Sciatic nerve (tissue), 2 donors: Measurements from ENCODE around the gene PDCD2L. TPM values are rescaled to one million over a fixed set of nuclear protein-coding genes. Genes with fewer than 3 reads are reported as not detected.
"Not testable (repeated sequence)": the region's sequence is repeated elsewhere in the genome, so short reads cannot be mapped to it uniquely, and the experiment has no call there.

Source experiments
- ATAC-seq: fragments of 200-7000 bp; cut with Tn5 transposase; one replicate; pipeline ENCODE4 v1.9.1; 2020; ENCODE audit warnings: mild to moderate bottlenecking, moderate library complexity
- DNase-seq: peaks from one replicate; pipeline ENCODE4 v3.0.0-alpha.2; 2020; ENCODE audit warnings: low spot score
- intact Hi-C: fragments of 100-400 bp; cut with DNase I; formaldehyde crosslinking; loops from one replicate; pipeline ENCODE4 v1.14.2; 2022
- total RNA-seq: library from RNA; stranded (reverse); fragmentation: NEBNext Ultra II Directional; extraction: Animal tissue kit (Norgen Biotek cat#: 25700); gene quantifications from one replicate; pipeline ENCODE4 v1.2.1, GENCODE V29; 2021
- donor health status: DM: no; HTN: no; CAD: no.
- donor health status: DM: no; HTN: no; CAD: no.

Gene PDCD2L
- total RNA-seq, 1 donor from 2014 or later, result 11.6 TPM

GRCh38 chr19:34370117-34370516, 34.1 kb upstream of the PDCD2L start:
- intact Hi-C loops, result no loop called here
- no peak for DNase-seq
- ATAC-seq, result no peak

GRCh38 chr19:34370983-34371382, 33.2 kb upstream of the PDCD2L start:
- DNase-seq (no peak), ATAC-seq (no peak)
- intact Hi-C loops, result no loop called here

- ATAC-seq (no peak), DNase-seq (no peak)
- intact Hi-C loops, result no loop called here
Observed at GRCh38 chr19:34373601-34374288, 30.5 kb upstream of the PDCD2L start.

DNA sequence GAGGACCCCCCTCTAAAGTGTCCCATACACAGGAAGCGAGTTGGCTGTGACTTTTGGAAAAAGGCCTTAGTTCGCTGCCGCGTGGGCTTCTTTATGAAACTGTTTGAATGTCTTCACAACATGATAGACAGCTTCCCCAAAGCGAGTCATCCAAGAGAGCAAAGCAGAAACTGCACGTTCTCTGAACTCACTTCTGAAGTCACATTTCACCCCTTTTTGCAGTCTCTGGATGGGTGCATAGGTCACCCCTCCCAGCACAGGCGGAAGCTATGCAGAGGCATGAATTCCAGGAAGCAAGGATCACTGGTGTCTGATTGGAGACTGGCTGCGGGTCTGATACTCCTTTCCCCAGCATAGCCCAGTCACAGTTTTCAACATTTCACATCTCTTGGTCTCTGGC, 28.6 kb upstream of the PDCD2L start:
- ATAC-seq (peak; percentile 47), DNase-seq (no peak)
- intact Hi-C loops, result no loop called here

DNA sequence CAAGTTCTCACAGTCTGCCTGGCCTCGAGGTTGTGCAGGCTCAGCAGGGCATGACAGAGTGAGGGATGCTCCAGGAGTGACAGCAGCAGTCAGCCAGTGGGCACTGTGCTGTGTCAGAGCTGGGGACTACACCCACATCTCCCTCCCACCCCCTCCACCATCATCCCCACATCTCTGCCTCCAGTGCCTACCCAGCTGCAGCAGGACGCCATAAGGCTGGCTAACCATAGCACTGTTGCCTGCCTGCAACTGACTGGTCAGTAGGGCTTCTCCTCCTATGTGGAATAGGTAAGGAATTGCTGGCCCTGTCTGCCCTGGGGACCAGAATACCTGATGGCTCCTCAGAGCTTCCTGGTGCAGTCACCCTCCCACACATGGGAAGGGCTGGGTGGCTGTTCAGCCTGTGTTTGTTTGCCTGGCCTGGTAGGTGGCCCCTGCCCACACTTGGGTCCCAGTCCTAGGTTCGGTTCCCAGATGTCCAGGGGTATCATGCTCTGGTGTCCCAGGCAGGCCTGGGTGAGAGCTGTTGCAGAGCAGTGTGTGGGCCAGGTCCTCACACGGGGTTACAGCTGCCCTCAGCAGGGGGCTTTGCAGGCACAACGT, 23.5 kb upstream of the PDCD2L start:
- intact Hi-C loops, result no loop called here
- no peak for DNase-seq
- ATAC-seq, result no peak

DNA sequence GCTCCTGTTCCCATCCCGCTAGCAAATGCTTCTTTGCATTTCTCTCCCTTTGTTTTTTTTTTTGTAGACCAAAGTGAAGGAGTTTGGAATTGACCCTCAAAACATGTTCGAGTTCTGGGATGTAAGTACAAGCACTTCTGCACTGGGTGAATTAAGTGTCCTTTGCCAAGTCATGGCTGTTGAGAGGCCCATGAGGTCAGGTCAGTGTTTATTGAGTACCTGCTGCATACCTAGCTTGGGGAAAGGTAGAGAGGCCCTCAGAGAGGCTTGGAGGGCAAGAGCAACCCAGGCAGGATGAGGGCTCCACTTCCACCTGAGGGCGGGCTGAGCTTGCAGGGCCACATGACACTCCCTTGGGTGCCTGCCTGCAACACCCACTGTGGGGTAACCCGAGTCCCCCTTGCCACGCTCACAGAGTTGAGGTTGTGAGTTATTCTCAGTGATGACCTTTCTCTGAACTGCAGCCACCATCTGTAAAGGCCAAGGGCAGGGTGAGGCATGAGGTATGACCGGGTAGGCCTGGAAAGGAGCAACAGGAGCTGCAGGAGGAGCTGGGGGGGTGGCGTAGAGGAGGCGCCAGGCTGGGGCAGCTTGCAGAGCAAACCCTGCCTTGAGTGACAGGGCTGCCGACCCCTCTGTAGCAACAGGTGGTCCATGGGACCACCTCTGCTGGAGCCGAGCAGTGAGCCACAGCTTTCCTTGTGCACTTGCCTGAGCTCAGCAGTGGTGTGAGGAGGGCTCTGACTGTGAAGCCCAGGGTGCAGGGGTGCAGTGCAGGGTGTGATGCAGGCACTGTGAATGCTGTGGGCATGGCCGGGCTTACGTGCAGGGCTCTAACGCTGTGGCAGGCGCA, 22.6 kb upstream of the PDCD2L start:
- intact Hi-C loops, result no loop called here
- DNase-seq, result no peak
- ATAC-seq, result no peak

GRCh38 chr19:34382471-34382870, 21.7 kb upstream of the PDCD2L start:
- intact Hi-C loops, result no loop called here
- DNase-seq, result no peak
- ATAC-seq, result no peak

- intact Hi-C loops, result no loop called here
- ATAC-seq, result no peak
Observed at GRCh38 chr19:34383599-34383998, 20.6 kb upstream of the PDCD2L start.

DNA sequence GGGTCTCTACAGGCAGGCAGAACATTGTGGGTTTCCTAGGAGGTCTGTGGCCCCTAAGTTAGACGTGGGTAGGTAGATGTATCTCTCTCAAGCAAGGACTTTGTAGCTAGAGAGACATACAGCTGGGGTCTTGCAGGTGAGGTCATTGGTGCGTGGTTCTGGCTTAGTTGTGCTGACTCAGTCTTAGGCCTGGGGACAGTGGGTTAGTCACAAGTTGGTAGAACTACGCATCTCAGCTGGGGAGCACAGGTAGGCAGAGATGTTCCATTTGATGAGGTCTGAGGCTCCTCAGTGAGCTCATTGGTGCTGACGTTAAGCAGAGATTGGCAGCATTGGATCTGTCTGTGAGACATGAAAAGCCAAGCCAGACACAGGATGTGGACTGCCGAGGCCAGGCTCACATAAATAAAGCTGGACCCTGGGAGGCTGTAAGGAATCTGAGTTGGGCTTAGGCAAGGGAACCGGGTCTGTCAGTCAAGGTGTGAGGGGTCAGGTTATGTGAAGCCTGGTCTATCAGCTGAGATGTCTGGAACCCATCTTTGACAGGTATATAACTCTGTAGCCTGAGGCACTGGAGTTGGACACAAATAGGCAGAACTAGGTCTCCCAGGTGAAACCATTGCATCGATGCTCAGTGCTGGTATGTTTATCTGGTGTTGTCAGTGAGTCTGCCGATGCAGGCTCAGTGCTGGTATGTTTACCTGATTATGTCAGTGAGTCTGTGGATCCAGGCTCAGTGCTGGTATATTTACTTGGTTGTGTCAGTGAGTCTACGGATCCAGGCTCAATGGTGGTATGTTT, 17.4 kb upstream of the PDCD2L start:
- ATAC-seq (no peak), DNase-seq (no peak)
- intact Hi-C loops, result no loop called here

More at GRCh38 chr19:34383599-34383998, 20.6 kb upstream of the PDCD2L start:
- DNase-seq, result no peak

DNA sequence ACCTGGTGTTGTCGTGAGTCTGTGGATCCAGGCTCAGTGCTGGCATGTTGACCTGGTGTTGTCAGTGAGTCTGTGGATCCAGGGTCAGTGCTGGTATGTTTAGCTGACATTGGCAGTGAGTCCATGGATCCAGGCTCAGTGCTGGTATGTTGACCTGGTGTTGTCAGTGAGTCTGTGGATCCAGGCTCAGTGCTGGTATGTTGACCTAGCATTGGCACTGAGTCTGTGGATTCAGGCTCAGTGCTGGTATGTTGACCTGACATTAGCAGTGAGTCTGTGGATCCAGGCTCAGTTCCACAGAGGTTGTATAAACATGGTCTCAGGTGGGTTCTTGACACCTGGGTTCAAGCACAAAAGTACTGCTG, 16.8 kb upstream of the PDCD2L start:
- intact Hi-C loops, result no loop called here
- DNase-seq (no peak), ATAC-seq (no peak)

DNA sequence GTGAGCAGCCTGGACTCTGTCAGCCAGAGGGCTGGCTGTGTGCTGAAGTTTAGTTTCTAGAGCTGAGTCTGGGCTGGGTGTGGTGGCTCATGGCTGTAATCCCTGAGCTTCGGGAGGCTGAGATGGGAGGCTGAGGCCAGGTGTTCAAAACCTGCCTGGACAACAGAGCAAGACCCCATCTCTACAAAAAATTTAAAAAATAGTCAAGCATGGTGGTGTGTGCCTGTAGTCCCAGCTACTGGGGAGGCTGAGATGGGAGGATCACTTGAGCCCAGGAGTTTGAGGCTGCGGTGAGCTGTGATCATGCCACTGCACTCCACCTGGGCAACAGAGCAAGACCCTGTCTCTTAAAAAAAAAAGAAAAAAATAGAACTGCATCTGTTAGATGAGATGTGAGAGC, 15.5 kb upstream of the PDCD2L start:
- ATAC-seq, intact Hi-C loops, DNase-seq: not testable (repeated sequence)

DNA sequence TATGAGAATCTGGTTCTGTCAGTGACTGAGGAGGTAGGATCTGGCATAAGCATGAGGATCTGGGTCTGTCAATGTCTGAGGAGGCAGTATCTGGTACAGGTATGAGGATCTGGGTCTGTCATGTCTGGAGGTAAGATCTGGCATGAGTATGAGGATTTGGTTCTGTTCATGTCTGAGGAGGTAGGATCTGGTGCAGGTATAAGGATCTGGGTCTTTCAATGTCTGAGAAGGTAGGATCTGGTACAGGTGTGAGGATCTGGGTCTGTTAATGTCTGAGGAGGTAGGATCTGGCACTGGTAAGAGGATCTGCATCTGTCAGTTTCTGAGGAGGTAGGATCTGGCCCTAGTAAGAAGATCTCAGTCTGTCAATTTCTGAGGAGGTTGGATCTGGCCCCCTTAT, 12.4 kb upstream of the PDCD2L start:
- DNase-seq, result no peak
- no peak for ATAC-seq
- intact Hi-C loops, result loop anchor here (2.0 kb wide), 1 partner anchor 1013 kb away; no protein-coding TSS in a partner anchor

GRCh38 chr19:34393031-34393430, 11.2 kb upstream of the PDCD2L start:
- intact Hi-C loops, result loop anchor here (2.0 kb wide), 1 partner anchor 1014 kb away; no protein-coding TSS in a partner anchor
- DNase-seq (no peak), ATAC-seq (no peak)

- intact Hi-C loops, result loop anchor here (2.0 kb wide), 1 partner anchor 1015 kb away; no protein-coding TSS in a partner anchor
- ATAC-seq (no peak), DNase-seq (no peak)
Observed at GRCh38 chr19:34393629-34394028, 10.6 kb upstream of the PDCD2L start.

- ATAC-seq (no peak), DNase-seq (no peak)
- intact Hi-C loops, result loop anchor here (1.0 kb wide), 1 partner anchor 15 kb away; no protein-coding TSS in a partner anchor
Observed at GRCh38 chr19:34397853-34398252, 6.3 kb upstream of the PDCD2L start.

DNA sequence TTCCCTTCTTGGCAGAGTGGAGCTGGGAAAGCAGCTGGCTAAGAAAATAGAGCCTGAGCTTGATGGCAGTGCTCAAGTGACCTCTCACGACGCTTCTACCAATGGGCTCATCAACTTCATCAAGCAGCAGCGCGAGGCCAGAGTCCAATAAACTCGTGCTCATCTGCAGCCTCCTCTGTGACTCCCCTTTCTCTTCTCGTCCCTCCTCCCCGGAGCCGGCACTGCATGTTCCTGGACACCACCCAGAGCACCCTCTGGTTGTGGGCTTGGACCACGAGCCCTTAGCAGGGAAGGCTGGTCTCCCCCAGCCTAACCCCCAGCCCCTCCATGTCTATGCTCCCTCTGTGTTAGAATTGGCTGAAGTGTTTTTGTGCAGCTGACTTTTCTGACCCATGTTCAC, 4.3 kb upstream of the PDCD2L start:
- no peak for DNase-seq
- ATAC-seq, result no peak
- intact Hi-C loops, result no loop called here

DNA sequence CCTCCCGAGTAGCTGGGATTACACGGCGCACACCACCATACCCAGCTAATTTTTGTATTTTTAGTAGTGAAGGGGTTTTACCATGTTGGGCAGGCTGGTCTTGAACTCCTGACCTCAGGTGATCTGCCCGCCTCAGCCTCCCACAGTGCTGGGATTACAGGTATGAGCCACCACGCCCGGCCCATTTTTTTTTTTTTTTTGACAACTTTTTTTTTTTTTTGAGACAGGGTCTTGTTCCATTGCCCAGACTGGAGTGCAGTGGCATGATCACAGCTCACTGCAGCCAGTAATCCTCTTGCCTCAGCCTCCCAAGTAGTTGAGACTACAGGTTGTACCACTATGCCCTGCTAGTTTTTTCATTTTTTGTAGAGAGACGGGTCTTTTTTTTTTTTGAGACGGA, 3.4 kb upstream of the PDCD2L start:
- DNase-seq, intact Hi-C loops, ATAC-seq: not testable (repeated sequence)

- ATAC-seq (peak; percentile 57), DNase-seq (no peak)
- intact Hi-C loops, result no loop called here
Observed at GRCh38 chr19:34402074-34402600, 2.1 kb upstream of the PDCD2L start.

- intact Hi-C loops, result no loop called here
- DNase-seq (no peak), ATAC-seq (no peak)
Observed at GRCh38 chr19:34403784-34404108, 453 bp upstream of the PDCD2L start.
